Measurements from ENCODE around the gene ZBTB18.

The ZBTB18 gene

DNA sequence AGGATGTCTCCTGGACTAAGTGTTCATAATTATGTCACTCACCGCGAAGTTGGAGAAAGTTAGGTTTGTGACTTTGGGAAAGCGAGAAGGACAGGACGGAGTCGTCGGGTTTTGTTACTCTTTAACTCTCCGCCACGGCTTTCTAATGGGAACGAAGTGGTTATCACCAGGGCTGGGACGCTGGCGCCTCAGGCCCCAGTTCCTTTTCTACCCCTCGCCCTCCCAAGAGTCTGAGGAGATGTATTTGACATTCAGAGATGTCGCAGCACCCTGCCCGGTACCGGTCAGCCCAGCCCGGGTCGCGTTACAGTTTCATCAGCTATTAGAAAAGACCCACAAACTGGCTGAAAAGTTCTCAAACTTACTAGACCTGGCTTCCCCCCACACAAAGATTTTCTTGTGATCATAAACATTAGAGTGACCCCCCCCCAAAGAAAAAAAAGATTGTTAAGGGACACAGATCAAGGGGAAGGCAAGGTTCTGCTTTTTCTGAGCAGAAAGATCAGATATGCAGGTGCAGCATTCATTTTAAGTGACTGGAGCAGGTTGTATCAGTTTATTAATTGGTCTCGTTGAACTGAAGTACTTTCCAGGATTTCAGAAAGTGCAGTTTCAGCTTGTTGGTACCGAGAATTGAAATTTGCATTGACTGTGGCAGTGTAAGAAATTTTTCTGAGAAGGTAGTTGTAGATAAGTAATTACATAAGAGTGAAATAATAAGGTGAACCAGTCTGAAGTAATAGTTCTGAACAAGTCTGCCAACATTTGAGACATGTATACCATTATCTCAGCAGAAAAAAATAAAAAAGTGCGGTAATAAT is 859 bp upstream of the ZBTB18 start:
- Mint-ChIP-seq H3K27me3 (no peaks in the 10 kb centered on the region), H3K27ac (peak overlapping the region; percentile 94), H3K9me3 (no peaks in the 10 kb centered on the region), H3K36me3 (no peaks in the 10 kb centered on the region), H3K4me1 (peaks cover 22% of the 10 kb centered on the region), H3K4me3 (peak overlapping the region; percentile 95)

- Mint-ChIP-seq H3K4me1 (peaks cover 19% of the 10 kb centered on the region), H3K36me3 (no peaks in the 10 kb centered on the region), H3K4me3 (no peak overlapping the region), H3K9me3 (no peaks in the 10 kb centered on the region), H3K27me3 (no peaks in the 10 kb centered on the region), H3K27ac (no peak overlapping the region)
These were observed 1.1 kb downstream of the ZBTB18 start for GRCh38 chr1:244052016-244052727.

DNA sequence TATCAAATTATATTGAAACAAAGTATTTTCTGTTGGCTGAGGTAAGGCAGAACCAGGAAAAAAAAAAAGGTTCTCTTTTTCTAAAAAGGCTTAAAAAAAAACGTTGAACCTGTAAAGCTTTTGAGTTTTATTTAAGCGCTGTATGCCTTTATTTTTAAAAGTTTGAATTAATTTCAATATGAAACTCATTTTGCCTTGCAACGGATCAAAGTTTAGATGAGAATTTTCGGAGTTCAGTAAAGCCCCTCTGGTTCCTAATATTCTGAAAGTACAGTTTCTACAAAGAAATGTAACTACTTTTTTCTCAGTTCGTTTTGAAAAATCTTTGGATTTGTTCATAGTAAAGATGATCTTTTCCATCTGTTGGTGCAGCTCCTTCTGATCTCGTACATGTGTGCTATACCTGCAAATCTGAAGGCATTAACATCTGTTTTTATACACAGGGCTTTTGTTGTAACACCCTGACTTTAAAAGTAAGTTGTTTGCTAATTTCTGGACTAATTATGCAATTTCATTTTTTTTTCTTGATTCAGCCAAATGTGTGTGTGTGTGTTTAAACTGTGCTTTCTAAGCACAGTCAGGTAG is 1.7 kb downstream of the ZBTB18 start:
- Mint-ChIP-seq H3K36me3 (no peaks in the 10 kb centered on the region), H3K4me1 (peaks cover 20% of the 10 kb centered on the region), H3K4me3 (no peak overlapping the region), H3K9me3 (no peaks in the 10 kb centered on the region), H3K27ac (no peak overlapping the region), H3K27me3 (no peaks in the 10 kb centered on the region)

GRCh38 chr1:244053831-244054230 is 2.7 kb downstream of the ZBTB18 start:
- Mint-ChIP-seq H3K36me3 (no peaks in the 10 kb centered on the region), H3K4me3 (no peak overlapping the region), H3K9me3 (no peaks in the 10 kb centered on the region), H3K4me1 (peaks cover 20% of the 10 kb centered on the region), H3K27me3 (no peaks in the 10 kb centered on the region), H3K27ac (no peak overlapping the region)

GRCh38 chr1:244054247-244054923 is 3.3 kb downstream of the ZBTB18 start:
- H3K4me1 Mint-ChIP-seq = peaks cover 20% of the 10 kb centered on the region
- no peaks in the 10 kb centered on the region for H3K36me3 Mint-ChIP-seq
- no peaks in the 10 kb centered on the region for H3K9me3 Mint-ChIP-seq
- no peak overlapping the region for H3K27ac Mint-ChIP-seq
- no peak overlapping the region for H3K4me3 Mint-ChIP-seq
- H3K27me3 Mint-ChIP-seq = no peaks in the 10 kb centered on the region

DNA sequence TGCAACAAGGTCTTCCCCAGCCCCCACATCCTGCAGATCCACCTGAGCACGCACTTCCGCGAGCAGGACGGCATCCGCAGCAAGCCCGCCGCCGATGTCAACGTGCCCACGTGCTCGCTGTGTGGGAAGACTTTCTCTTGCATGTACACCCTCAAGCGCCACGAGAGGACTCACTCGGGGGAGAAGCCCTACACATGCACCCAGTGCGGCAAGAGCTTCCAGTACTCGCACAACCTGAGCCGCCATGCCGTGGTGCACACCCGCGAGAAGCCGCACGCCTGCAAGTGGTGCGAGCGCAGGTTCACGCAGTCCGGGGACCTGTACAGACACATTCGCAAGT is 3.8 kb downstream of the ZBTB18 start:
- Mint-ChIP-seq H3K27me3 (no peaks in the 10 kb centered on the region), H3K36me3 (no peaks in the 10 kb centered on the region), H3K27ac (no peak overlapping the region), H3K9me3 (no peaks in the 10 kb centered on the region), H3K4me1 (peaks cover 20% of the 10 kb centered on the region), H3K4me3 (no peak overlapping the region)

GRCh38 chr1:244056577-244056976 is 5.5 kb downstream of the ZBTB18 start:
- H3K27ac Mint-ChIP-seq = no peak overlapping the region
- H3K9me3 Mint-ChIP-seq = no peaks in the 10 kb centered on the region
- H3K4me1 Mint-ChIP-seq = peaks cover 20% of the 10 kb centered on the region
- H3K36me3 Mint-ChIP-seq = no peaks in the 10 kb centered on the region
- no peak overlapping the region for H3K4me3 Mint-ChIP-seq
- no peaks in the 10 kb centered on the region for H3K27me3 Mint-ChIP-seq

DNA sequence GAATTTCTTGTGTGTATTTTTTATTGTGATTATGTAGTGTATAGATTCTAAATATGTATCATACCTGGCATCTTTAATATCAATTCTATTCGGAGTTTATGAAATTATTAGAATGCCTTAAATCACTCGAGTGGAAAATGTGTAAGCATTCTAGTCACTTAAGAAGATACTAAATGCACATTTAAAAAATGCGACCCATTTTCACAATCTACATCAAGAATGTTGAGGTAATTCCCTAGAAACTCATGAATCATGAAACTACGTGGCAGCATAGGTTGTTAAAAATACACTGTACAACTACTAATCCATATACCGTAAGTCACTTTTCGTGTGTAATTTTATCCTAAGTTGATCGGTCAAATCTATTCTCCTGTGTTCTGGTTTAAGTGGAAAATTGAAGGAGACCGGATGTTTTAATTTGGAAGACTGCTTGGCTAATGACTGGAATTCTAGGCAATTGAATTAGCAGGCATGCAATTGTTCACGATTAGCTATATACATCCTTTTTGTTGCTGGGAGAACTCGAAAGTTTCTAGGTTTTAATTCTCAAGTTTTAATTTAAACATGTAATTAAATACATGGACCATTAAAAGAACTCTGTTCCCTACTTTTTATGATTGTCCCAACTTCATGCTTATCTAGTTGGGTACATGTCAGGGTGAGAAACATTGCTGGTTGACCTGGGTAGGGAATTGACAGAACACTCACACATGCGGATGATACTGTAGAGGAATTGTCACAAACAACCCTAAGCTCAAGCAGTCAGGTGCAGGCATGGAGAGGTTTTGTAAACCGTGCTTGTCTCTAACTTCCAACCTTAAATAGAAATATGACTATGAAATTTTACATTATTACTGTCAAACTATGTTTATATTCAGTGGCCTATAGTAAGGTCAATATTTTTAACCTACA is 6.6 kb downstream of the ZBTB18 start:
- Mint-ChIP-seq H3K4me1 (peaks cover 20% of the 10 kb centered on the region), H3K4me3 (no peak overlapping the region), H3K9me3 (no peaks in the 10 kb centered on the region), H3K36me3 (no peaks in the 10 kb centered on the region), H3K27ac (no peak overlapping the region), H3K27me3 (no peaks in the 10 kb centered on the region)

DNA sequence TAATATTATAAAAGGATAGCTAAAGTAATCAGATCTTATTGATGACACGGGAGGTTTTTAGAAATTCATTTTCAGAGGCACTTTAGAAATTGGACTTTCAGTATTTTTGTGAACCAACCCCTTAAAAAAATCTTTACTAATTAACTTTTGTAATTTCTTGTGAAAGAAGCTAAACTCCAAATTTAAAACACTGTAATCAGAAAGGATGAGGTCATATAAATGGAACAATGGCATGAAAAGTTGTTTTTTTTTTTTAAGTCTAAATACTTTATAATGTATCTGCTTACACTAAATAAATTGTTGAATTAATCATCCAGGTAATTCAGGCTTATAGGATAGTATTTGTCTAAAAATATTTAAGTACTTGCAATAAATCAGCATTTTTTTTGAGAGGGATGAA is 9.0 kb downstream of the ZBTB18 start:
- Mint-ChIP-seq H3K27ac (no peak overlapping the region), H3K36me3 (no peaks in the 10 kb centered on the region), H3K9me3 (no peaks in the 10 kb centered on the region), H3K4me3 (no peak overlapping the region), H3K4me1 (peaks cover 20% of the 10 kb centered on the region), H3K27me3 (no peaks in the 10 kb centered on the region)

- H3K4me3 Mint-ChIP-seq = no peak overlapping the region
- no peaks in the 10 kb centered on the region for H3K9me3 Mint-ChIP-seq
- no peaks in the 10 kb centered on the region for H3K27me3 Mint-ChIP-seq
- no peaks in the 10 kb centered on the region for H3K36me3 Mint-ChIP-seq
- no peak overlapping the region for H3K27ac Mint-ChIP-seq
- peaks cover 15% of the 10 kb centered on the region for H3K4me1 Mint-ChIP-seq
These were observed 9.6 kb downstream of the ZBTB18 start for GRCh38 chr1:244060686-244061085.

DNA sequence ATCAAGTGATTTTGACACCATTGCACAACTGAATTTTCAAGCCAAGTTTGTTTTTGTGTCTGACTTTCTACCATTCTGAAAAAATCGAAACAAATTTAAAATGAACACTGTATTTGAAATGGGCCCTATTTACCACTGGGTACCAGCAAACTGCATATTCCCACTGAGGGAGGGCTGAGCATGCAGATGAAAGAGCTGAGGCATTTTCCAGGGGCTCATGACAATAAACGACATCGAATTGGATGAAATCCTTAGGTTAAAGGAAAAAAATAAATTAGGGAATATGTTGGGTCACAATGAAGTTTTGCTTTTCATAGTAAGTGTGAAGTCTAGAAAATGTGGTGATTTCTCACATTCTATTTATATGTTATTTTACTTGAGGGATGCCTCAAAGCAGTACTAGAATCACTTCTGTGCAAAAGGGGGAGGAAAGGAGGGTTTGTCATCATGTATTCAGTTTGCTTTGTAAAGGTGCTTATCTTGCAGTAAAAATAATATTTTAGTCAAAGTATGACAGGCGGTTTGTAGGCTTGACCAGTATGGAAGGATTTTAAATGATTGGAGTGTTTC is 11.2 kb downstream of the ZBTB18 start:
- no peaks in the 10 kb centered on the region for H3K9me3 Mint-ChIP-seq
- no peak overlapping the region for H3K4me3 Mint-ChIP-seq
- H3K27ac Mint-ChIP-seq = no peak overlapping the region
- no peaks in the 10 kb centered on the region for H3K27me3 Mint-ChIP-seq
- H3K4me1 Mint-ChIP-seq = peaks cover 12% of the 10 kb centered on the region
- H3K36me3 Mint-ChIP-seq = no peaks in the 10 kb centered on the region

DNA sequence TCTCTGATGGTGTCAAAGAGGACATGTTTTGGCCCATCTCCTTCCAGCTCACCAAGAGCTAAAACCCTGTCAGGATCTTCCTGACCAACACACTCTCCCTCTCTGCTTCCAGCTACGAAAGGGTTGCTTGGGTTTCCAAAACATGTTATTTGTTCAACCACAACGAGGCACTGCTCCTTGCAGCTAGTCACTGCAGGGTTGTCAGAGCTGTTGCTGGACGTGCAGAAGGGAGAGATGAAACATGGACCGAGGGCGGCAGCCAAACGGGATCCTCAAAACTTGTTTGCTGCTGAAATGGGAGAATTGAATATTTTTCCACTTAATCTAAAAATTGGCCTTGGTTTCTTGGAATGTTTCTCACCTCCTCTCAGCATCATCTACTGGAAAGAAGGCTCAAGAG is 12.4 kb downstream of the ZBTB18 start:
- H3K9me3 Mint-ChIP-seq = no peaks in the 10 kb centered on the region
- no peak overlapping the region for H3K27ac Mint-ChIP-seq
- H3K36me3 Mint-ChIP-seq = no peaks in the 10 kb centered on the region
- no peaks in the 10 kb centered on the region for H3K27me3 Mint-ChIP-seq
- peaks cover 18% of the 10 kb centered on the region for H3K4me1 Mint-ChIP-seq
- no peak overlapping the region for H3K4me3 Mint-ChIP-seq

GRCh38 chr1:244064621-244065020 is 13.5 kb downstream of the ZBTB18 start:
- H3K4me1 Mint-ChIP-seq = peaks cover 21% of the 10 kb centered on the region
- no peaks in the 10 kb centered on the region for H3K9me3 Mint-ChIP-seq
- H3K27me3 Mint-ChIP-seq = no peaks in the 10 kb centered on the region
- no peaks in the 10 kb centered on the region for H3K36me3 Mint-ChIP-seq
- H3K4me3 Mint-ChIP-seq = no peak overlapping the region
- H3K27ac Mint-ChIP-seq = no peak overlapping the region

DNA sequence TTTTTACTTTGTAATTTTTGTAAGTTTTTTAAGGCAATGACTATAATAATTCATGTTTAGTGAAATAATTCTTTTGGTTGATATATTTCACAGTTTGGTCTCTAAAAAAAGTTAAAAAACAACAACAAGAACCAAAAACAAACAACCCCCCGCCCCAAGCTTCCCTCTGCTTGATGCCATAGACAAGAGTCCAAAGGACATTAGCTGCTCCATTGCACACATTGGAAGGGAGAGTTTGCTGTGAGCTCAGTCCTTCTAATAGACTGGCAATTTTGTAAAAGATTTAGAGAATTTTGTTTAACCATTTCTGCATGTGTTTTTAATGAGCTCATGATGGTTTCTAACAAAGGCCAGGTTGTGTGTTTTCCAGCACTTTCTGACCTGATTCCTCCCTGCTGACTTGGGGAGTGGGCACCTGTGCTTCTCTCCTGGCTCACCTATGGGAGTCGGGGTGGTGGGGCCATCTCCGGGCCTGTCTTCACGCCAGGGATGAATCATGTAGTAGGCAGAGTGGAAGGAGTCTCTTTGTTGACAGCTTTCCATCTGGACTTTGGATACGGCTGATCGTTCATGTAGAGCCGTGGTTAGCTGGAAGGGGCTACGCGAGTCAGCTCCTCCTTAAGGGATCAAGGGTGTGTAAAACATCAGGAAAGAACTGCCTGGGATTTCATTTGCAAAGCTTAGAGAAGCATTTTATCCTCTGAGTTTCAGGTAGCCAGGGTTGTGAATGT is 14.1 kb downstream of the ZBTB18 start:
- peaks cover 21% of the 10 kb centered on the region for H3K4me1 Mint-ChIP-seq
- no peaks in the 10 kb centered on the region for H3K27me3 Mint-ChIP-seq
- no peak overlapping the region for H3K4me3 Mint-ChIP-seq
- no peak overlapping the region for H3K27ac Mint-ChIP-seq
- H3K9me3 Mint-ChIP-seq = no peaks in the 10 kb centered on the region
- H3K36me3 Mint-ChIP-seq = no peaks in the 10 kb centered on the region
